ENCODE data around the gene WFDC11.

WFDC11 gene

GRCh38 chr20:45626540-45626939, 43.5 kb downstream of the WFDC11 start:
- DNase-seq (ENCODE audit: low read depth), result no peak

GRCh38 chr20:45621593-45621992, 48.4 kb downstream of the WFDC11 start:
- no peak for DNase-seq (ENCODE audit: low read depth)

DNA sequence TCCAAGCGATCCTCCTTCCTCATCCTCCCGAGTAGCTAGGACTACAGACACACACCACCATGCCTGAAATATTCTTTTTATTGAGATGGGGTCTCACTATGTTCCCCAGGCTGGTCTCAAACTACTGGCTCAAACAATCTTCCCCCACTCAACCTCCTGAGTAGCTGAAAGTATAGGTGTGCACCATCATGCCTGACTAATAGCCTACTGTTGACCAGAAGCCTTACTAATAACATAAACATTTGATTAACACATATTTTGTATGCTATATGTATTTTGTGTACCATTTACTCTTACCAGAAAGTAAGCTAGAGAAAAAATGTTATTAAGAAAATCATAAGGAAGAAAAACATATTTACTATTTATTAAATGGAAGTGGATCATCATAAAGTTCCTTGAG, 52.4 kb downstream of the WFDC11 start:
- DNase-seq (ENCODE audit: low read depth), result no peak

DNA sequence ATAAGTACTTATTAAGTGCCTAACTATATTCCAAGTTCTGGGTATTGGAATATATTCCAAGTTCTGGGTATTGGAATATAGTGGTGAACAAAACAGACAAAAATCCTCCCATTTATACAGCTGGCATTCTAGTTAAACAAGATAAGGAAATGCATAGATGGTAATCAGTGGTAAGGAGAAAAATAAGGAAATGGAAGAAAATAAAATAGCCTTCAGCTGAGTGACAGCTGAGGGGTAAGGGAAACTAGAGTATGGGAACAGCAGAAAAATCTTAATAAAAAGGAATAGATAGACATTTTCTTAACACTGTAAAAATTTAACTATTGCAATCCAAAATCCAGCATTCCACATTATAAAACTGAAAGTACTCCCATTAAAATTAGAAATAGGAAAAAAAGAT, 57.7 kb downstream of the WFDC11 start:
- no peak for DNase-seq (ENCODE audit: low read depth)

- peak; percentile 54 for DNase-seq (ENCODE audit: low read depth)
These were observed 59.0 kb downstream of the WFDC11 start for GRCh38 chr20:45611054-45611453.

GRCh38 chr20:45607810-45608209, 62.2 kb downstream of the WFDC11 start:
- no peak for DNase-seq (ENCODE audit: low read depth)

All from GM04503 (cell line).